K562 (cell line): ENCODE measurements around the gene SPTBN5. TPM values are rescaled to one million over a fixed set of nuclear protein-coding genes. Genes with fewer than 3 reads are reported as not detected.

Source experiments
- CREB1 ChIP-seq, 2 experiments: sonication (generic) in 1 of 2; formaldehyde crosslinking in 1 of 2; IDR thresholded peaks; 2 replicates each; pipeline versions ENCODE4 v1.6.1 to v1.8.0; 2012 to 2022; ENCODE audit warnings: inconsistent platforms in 1 of 2, mild to moderate bottlenecking in 1 of 2, missing genetic modification reagents in 1 of 2, moderate library complexity in 1 of 2
- CTBP1 ChIP-seq: fragments of 450-650 bp; IDR thresholded peaks from 2 replicates; pipeline ENCODE4 v1.6.1; 2016; ENCODE audit warnings: borderline replicate concordance
- DIDO1 ChIP-seq: fragments of 450-650 bp; IDR thresholded peaks from 2 replicates; pipeline ENCODE4 v1.6.1; 2016; ENCODE audit warnings: low read depth, missing biosample characterization, missing genetic modification characterization
- EGR1 ChIP-seq: fragments of 450-650 bp; conservative IDR thresholded peaks from 2 replicates; pipeline ENCODE4 v1.6.1; 2017; ENCODE audit warnings: mild to moderate bottlenecking
- ELF4 ChIP-seq: fragments of 450-650 bp; formaldehyde crosslinking; IDR thresholded peaks from 2 replicates; pipeline ENCODE4 v1.4.0; 2022; ENCODE audit warnings: missing genetic modification characterization
- FOSL1 ChIP-seq: fragments of 200-800 bp; sonication (Bioruptor generic); conservative IDR thresholded peaks from 2 replicates; pipeline ENCODE4 v1.6.1; 2016; ENCODE audit warnings: missing genetic modification characterization, missing compliant biosample characterization
- HDAC6 ChIP-seq: IDR thresholded peaks from 2 replicates; pipeline ENCODE4 v1.6.1; 2012; ENCODE audit warnings: low read depth, mild to moderate bottlenecking, control low read depth, inconsistent platforms, low read length, moderate library complexity
- HLTF ChIP-seq: fragments of 450-650 bp; IDR thresholded peaks from 2 replicates; pipeline ENCODE4 v1.6.1; 2016
- JUND ChIP-seq, 2 experiments: IDR thresholded peaks; 2 replicates in 1 of 2; 3 replicates in 1 of 2; pipeline ENCODE4 v1.6.1; 2011; ENCODE audit warnings: borderline replicate concordance in 2 of 2, low read depth in 2 of 2, low read length in 2 of 2, improper control_type of control experiment in 1 of 2, missing biosample characterization in 1 of 2, missing genetic modification characterization in 1 of 2, missing genetic modification reagents in 1 of 2
- NFIC ChIP-seq: fragments of 450-650 bp; IDR thresholded peaks from 2 replicates; pipeline ENCODE4 v1.6.1; 2017; ENCODE audit warnings: mild to moderate bottlenecking, inconsistent platforms
- PHB2 ChIP-seq: fragments of 450-650 bp; IDR thresholded peaks from 2 replicates; pipeline ENCODE4 v1.6.1; 2017; ENCODE audit warnings: low read depth
- POLR2G ChIP-seq: fragments of 200-400 bp; formaldehyde crosslinking; IDR thresholded peaks from 2 replicates; pipeline ENCODE4 v1.6.1; 2017; ENCODE audit warnings: low read depth, mild to moderate bottlenecking, antibody characterized with exemption, low read length, moderate library complexity
- RAD21 ChIP-seq, 2 experiments: fragments of 250-450 bp in 1 of 2; fragments of 450-650 bp in 1 of 2; sonication (Bioruptor Pico) in 1 of 2; formaldehyde crosslinking in 1 of 2; IDR thresholded peaks in 1 of 2; conservative IDR thresholded peaks in 1 of 2; 2 replicates each; pipeline versions ENCODE4 v1.4.0 to v1.8.0; 2020 to 2022; ENCODE audit warnings: mild to moderate bottlenecking in 2 of 2, moderate library complexity in 1 of 2
- RB1 ChIP-seq: fragments of 450-650 bp; IDR thresholded peaks from 2 replicates; pipeline ENCODE4 v1.6.1; 2017; ENCODE audit warnings: low read depth, mild to moderate bottlenecking
- RBFOX2 ChIP-seq: fragments of 200-400 bp; formaldehyde crosslinking; IDR thresholded peaks from 2 replicates; pipeline ENCODE4 v1.6.1; 2017; ENCODE audit warnings: low read depth, mild to moderate bottlenecking, low read length, moderate library complexity
- RBM14 ChIP-seq: fragments of 200-400 bp; formaldehyde crosslinking; IDR thresholded peaks from 2 replicates; pipeline ENCODE4 v1.6.1; 2018; ENCODE audit warnings: low read depth, mild to moderate bottlenecking, low read length, moderate library complexity, borderline replicate concordance; ENCODE audit not compliant: insufficient read depth
- SAFB ChIP-seq: fragments of 200-400 bp; formaldehyde crosslinking; IDR thresholded peaks from 2 replicates; pipeline ENCODE4 v1.6.1; 2017; ENCODE audit warnings: low read depth, low read length, borderline replicate concordance
- SIN3B ChIP-seq: fragments of 450-650 bp; IDR thresholded peaks from 2 replicates; pipeline ENCODE4 v1.6.1; 2017; ENCODE audit warnings: low read depth, mild to moderate bottlenecking, moderate library complexity
- SNRNP70 ChIP-seq: fragments of 200-400 bp; formaldehyde crosslinking; optimal IDR thresholded peaks from 2 replicates; pipeline ENCODE3; 2017; ENCODE audit warnings: low read depth, low read length
- UBTF ChIP-seq, 2 experiments: IDR thresholded peaks; 2 replicates each; pipeline ENCODE4 v1.6.1; 2012; ENCODE audit warnings: improper control_type of control experiment in 2 of 2, low read depth in 2 of 2, low read length in 2 of 2, borderline replicate concordance in 1 of 2
- ZNF3 ChIP-seq: fragments of 250-450 bp; sonication (Bioruptor Pico); IDR thresholded peaks from 2 replicates; pipeline ENCODE4 v1.5.0; 2021; ENCODE audit warnings: mild to moderate bottlenecking, moderate library complexity
- ZNF586 ChIP-seq: fragments of 450-650 bp; formaldehyde crosslinking; conservative IDR thresholded peaks from 2 replicates; pipeline ENCODE4 v1.4.0; 2020; ENCODE audit warnings: mild to moderate bottlenecking, moderate library complexity
- ZNF778 ChIP-seq: fragments of 450-650 bp; formaldehyde crosslinking; IDR thresholded peaks from 2 replicates; pipeline ENCODE4 v1.4.0; 2020; ENCODE audit warnings: mild to moderate bottlenecking, moderate library complexity
- ZSCAN29 ChIP-seq: fragments of 450-650 bp; IDR thresholded peaks from 2 replicates; pipeline ENCODE4 v1.6.1; 2017
- polyA plus RNA-seq, 8 experiments: library from polyadenylated mRNA; depleted of rRNA in 4 of 8; stranded (reverse) in 5 of 8; unstranded in 3 of 8; fragments of >200 nt; fragmentation: Nextera tagmentation in 2 of 8; fragmentation: Illumina TruSeq in 1 of 8; extraction: Ambion mirVana in 2 of 8; extraction: Trizol in 1 of 8; gene quantifications; 2 replicates each; pipeline versions ENCODE4 v1.2.1 to v1.2.3, GENCODE V29; 2011 to 2014; ENCODE audit warnings: inconsistent platforms in 1 of 8, missing spikeins in 1 of 8
- total RNA-seq, 7 experiments: library from RNA; depleted of rRNA in 6 of 7; stranded (reverse); fragments of >200 nt in 6 of 7; fragmentation: Illumina TruSeq in 2 of 7; extraction: Trizol in 2 of 7; gene quantifications; 2 replicates each; pipeline versions ENCODE4 v1.2.1 to v1.2.3, GENCODE V29; 2011 to 2021; ENCODE audit warnings: low replicate concordance in 1 of 7
- TF ChIP-seq, protein P1 (sequence below), 3 experiments: IDR thresholded peaks in 2 of 3; conservative IDR thresholded peaks in 1 of 3; 2 replicates each; pipeline ENCODE4 v1.5.1; 2011 to 2012; ENCODE audit warnings: low read length in 3 of 3, mild to moderate bottlenecking in 3 of 3, control low read depth in 2 of 3, improper control_type of control experiment in 1 of 3, inconsistent platforms in 1 of 3, low read depth in 1 of 3, mixed read lengths in 1 of 3, moderate library complexity in 1 of 3; ENCODE audit not compliant: insufficient read depth in 2 of 3

SPTBN5 gene
- total and polyA plus RNA-seq, 9 of the 15 experiments (the other 6 are each of a cell fraction or from before 2014, with no cell fraction given): 0.02 TPM; not detected in 8

DNA sequence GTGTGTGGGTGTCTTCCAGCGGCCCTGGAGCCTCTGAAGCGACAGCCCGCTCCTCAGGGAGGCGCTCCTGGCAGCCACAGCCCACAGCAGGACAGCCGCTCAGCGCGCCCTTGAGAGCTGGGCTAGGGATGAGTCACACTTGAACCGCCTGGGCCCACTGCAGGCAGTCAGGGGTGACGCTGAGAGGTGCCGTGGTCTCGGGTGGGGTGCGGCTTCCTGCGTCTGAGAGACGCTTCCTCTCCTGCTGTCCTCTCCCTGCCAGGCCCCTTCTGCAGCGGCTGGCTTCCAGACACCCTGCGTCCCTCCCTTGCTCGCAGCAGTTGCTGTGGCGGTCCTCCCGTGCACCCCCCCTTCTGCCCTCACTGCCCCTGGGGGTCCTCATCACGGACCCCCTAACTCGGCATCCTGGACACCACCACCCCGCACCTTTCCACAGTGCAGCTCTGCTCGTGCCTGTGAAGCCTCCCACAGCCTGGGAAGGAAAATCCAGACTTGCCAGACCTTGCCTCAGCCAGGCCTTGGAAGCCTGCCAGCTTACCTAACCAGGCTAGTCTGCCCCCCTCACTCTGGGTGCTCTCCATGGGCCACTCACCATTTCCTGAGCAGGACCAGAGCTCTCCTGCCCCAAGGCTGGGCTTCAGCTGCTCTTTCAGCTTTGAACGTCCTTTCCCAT lies 1.1 kb upstream of the SPTBN5 start (continued):
- peak; percentile 79 for TF ChIP-seq FOSL1 (tag)
- TF ChIP-seq ZNF778 (CRISPR knock-in tag): no peak
- TF ChIP-seq RB1: 0 out of 2 replicates have a peak, but pooled peaks have one; percentile 21
- TF ChIP-seq RBM14: no peak
- 0 out of 2 replicates have a peak, but pooled peaks have one; percentile 18 for TF ChIP-seq CTBP1
- TF ChIP-seq POLR2G: peak; percentile 35; the same call in 1 of the 2 replicates
- TF ChIP-seq ZNF3: no peak
- TF ChIP-seq SNRNP70: no peak
- no peak for TF ChIP-seq CREB1 (IDR thresholded peaks at IDR 0.05)
- peak; percentile 22; the same call in 1 of the 2 replicates for TF ChIP-seq CREB1 (CRISPR knock-in tag; IDR thresholded peaks at IDR 0.05)
- TF ChIP-seq SIN3B: no peak
- no peak for TF ChIP-seq HLTF
- 0 out of 4 replicates have a peak, but pooled peaks of 1 of the 2 experiments have one; percentile 22 for TF ChIP-seq UBTF (IDR thresholded peaks at IDR 0.05; ENCODE audit: borderline replicate concordance in 1 of 2, low read depth in 2 of 2, low read length in 2 of 2)
- TF ChIP-seq ZNF586 (CRISPR knock-in tag): no peak
- 0 out of 2 replicates have a peak, but pooled peaks have one; percentile 32 for TF ChIP-seq EGR1
- TF ChIP-seq NFIC: peak; percentile 83
- peak; percentile 90 for TF ChIP-seq JUND (IDR thresholded peaks at IDR 0.05; ENCODE audit: borderline replicate concordance, low read depth, low read length)
- peak; percentile 75; the same call in 1 of the 3 replicates for TF ChIP-seq JUND (tag; IDR thresholded peaks at IDR 0.05; ENCODE audit: borderline replicate concordance, low read depth, low read length)
- TF ChIP-seq ELF4 (CRISPR knock-in tag): no peak
- TF ChIP-seq PHB2: no peak
- TF ChIP-seq RBFOX2: peak; percentile 32; the same call in 1 of the 2 replicates
- TF ChIP-seq, protein P1, sequence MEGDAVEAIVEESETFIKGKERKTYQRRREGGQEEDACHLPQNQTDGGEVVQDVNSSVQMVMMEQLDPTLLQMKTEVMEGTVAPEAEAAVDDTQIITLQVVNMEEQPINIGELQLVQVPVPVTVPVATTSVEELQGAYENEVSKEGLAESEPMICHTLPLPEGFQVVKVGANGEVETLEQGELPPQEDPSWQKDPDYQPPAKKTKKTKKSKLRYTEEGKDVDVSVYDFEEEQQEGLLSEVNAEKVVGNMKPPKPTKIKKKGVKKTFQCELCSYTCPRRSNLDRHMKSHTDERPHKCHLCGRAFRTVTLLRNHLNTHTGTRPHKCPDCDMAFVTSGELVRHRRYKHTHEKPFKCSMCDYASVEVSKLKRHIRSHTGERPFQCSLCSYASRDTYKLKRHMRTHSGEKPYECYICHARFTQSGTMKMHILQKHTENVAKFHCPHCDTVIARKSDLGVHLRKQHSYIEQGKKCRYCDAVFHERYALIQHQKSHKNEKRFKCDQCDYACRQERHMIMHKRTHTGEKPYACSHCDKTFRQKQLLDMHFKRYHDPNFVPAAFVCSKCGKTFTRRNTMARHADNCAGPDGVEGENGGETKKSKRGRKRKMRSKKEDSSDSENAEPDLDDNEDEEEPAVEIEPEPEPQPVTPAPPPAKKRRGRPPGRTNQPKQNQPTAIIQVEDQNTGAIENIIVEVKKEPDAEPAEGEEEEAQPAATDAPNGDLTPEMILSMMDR (IDR thresholded peaks at IDR 0.05 in 2 of 3, conservative IDR thresholded peaks at IDR 0.05 in 1 of 3; ENCODE audit: insufficient read depth in 2 of 3, low read depth in 1 of 3, low read length in 3 of 3): peak; percentile 19 to 47 (median 30); a peak in 4 of 6 replicates
- no peak for TF ChIP-seq HDAC6
- TF ChIP-seq DIDO1 (tag): no peak
- TF ChIP-seq ZSCAN29: no peak
- TF ChIP-seq RAD21 (CRISPR knock-in tag; conservative IDR thresholded peaks at IDR 0.05 in 1 of 2, IDR thresholded peaks at IDR 0.05 in 1 of 2): peak in 1 of 2 experiments; percentile 39; a peak in 2 of 4 replicates
- peak; percentile 78; the same call in 1 of the 2 replicates for TF ChIP-seq SAFB
